Measurements from ENCODE around the gene UNC5B.

The UNC5B gene

DNA sequence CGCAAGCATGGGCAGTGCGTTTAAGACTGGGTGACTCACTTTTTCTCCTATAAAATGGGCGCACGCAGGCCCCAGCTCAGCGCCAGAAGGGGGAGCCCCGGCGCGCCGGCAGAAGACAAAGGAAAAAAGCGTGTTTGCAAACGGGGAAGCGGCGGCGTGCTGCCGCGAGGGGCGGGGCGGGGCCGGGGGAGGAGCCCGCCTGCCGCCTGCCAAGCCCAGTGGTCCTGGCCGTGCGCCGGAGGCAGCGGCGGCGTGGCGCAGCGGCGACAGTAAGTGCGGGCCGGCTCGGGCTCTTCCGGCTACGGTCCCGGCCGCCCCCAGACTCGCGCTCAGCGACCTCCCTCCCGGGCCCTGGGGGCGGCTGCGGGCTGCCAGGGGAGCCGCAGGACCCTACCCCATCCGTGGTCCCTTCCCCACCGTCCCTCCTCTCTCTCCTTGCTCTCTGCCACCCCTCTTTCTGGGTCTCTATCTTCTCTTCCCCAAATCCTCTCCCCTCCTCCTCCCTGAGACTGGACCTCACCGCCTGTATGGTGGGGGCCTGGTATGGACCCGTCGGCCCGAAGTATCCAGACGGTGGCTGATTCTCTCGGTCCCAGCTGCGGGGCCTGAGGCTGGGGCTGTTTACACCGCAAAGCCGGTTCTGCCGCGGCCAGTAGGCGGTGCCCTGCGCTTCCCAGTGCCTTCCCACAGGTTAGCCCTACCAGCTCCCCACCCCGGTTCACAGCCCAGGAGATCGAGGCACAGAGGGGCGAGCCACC lies 106.9 kb downstream of the UNC5B start, which contains the start of gene SLC29A3:
Gene SLC29A3 (plus strand): TSS at position 218 of the 758 bp plus-strand sequence. CDS start 51 bp downstream, at position 269.
- Mint-ChIP-seq H3K9me3 (no peaks in the 10 kb centered on the region), H3K4me1 (peaks cover 36% of the 10 kb centered on the region), H3K27ac (ENCODE audit: low read depth) (peak within 1 kb of the TSS; percentile 88), H3K27me3 (no peaks in the 10 kb centered on the region), H3K36me3 (ENCODE audit: insufficient read depth) (peaks cover 7% of the 10 kb centered on the region), H3K4me3 (peak within 1 kb of the TSS; percentile 95)
- peak; percentile 68 to 75 for DNase-seq (ENCODE audit: low spot score in 2 of 2)
- peak; percentile 88 for ATAC-seq (replicated peaks; ENCODE audit: extremely low read depth, poor library complexity, severe bottlenecking)

DNA sequence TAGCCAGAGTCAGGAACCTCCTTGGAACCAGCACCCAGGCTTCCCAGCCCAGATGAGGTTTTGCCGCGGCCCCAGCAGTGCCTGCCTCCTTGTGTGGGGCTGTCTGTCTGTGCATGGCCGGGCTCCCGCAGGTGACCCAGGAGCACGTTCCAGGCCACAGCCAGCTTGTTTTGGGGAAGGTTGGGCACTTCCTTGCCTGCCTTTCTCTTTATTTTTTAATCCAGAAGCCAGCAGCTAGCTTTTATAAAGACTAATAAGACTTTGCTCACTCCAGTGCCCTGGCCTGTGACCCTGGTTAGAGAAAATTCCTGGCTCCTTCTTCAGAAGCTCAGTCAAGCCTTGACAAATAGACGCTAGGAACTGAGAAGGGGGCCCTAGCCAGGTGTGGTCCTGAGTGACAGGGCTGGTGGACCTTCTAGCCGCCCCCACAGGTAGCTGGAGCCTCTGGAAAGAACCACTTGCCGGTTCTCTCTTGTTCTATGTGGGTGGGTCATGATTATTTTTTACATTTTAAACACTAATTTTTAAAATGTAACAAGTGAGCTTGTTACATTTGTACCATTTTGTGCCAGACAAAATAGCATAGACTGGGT lies 107.5 kb downstream of the UNC5B start:
- Mint-ChIP-seq H3K27me3 (no peaks in the 10 kb centered on the region), H3K4me1 (peaks cover 43% of the 10 kb centered on the region), H3K36me3 (ENCODE audit: insufficient read depth) (peaks cover 10% of the 10 kb centered on the region), H3K4me3 (peak overlapping the region; percentile 95), H3K9me3 (no peaks in the 10 kb centered on the region), H3K27ac (ENCODE audit: low read depth) (peak overlapping the region; percentile 88)
- no peak for DNase-seq (ENCODE audit: low spot score in 2 of 2)
- no peak for ATAC-seq (replicated peaks; ENCODE audit: extremely low read depth, poor library complexity, severe bottlenecking)

GRCh38 chr10:71320592-71320991 lies 108.2 kb downstream of the UNC5B start:
- Mint-ChIP-seq H3K36me3 (ENCODE audit: insufficient read depth) (peaks cover 10% of the 10 kb centered on the region), H3K4me1 (peaks cover 43% of the 10 kb centered on the region), H3K27me3 (no peaks in the 10 kb centered on the region), H3K4me3 (peak overlapping the region; percentile 95), H3K9me3 (no peaks in the 10 kb centered on the region), H3K27ac (ENCODE audit: low read depth) (no peak overlapping the region)
- no peak for DNase-seq (ENCODE audit: low spot score in 2 of 2)
- no peak for ATAC-seq (replicated peaks; ENCODE audit: extremely low read depth, poor library complexity, severe bottlenecking)

DNA sequence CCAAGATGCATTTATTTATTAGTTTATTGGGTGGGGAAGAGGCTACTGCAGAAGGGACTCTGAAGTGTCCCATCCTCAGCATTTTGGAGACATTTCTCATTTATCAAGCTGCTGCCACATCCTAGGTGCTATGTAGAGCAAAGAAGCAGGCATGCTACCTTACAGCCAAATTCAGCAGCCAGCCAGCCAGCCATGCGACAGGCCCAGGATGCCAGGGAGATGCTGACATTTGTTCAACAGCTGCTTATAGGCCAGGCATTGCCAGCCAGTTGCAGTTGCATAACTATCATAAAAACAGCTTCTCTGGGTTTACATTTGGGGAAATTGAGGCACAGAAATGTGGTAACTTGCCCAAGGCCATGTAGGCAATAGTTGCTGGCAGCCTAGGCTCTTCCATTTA lies 109.0 kb downstream of the UNC5B start:
- DNase-seq (ENCODE audit: low spot score in 2 of 2) (no peak), ATAC-seq (replicated peaks; ENCODE audit: extremely low read depth, poor library complexity, severe bottlenecking) (no peak)
- Mint-ChIP-seq H3K9me3 (no peaks in the 10 kb centered on the region), H3K27me3 (no peaks in the 10 kb centered on the region), H3K36me3 (ENCODE audit: insufficient read depth) (peaks cover 10% of the 10 kb centered on the region), H3K27ac (ENCODE audit: low read depth) (no peak overlapping the region), H3K4me1 (peaks cover 43% of the 10 kb centered on the region), H3K4me3 (no peak overlapping the region)

- no peaks in the 10 kb centered on the region for H3K9me3 Mint-ChIP-seq
- H3K4me3 Mint-ChIP-seq = no peak overlapping the region
Observed at GRCh38 chr10:71323407-71323806, 111.0 kb downstream of the UNC5B start.

DNA sequence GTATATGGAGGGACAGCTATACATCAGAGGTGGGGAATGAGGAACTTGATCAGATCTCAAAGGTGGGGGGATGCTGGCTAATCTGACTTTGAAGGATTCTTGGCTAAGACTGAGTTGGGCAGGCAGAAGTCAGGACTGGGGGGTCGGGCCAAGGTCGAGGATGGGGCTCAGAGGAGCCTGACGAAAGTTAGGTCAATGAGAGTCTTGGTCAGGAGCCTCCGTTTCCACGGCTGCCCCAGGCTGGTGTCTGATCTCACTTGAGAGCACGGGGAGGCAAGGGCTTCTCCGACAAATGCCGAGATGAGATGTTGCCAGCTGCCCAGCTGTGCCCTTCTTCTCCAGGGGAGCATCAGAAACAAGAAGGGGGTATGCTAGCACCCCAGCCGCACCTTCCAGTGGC lies 112.4 kb downstream of the UNC5B start:
- no peak for DNase-seq (ENCODE audit: low spot score in 2 of 2)
- ATAC-seq (replicated peaks; ENCODE audit: extremely low read depth, poor library complexity, severe bottlenecking) = no peak
- Mint-ChIP-seq H3K9me3 (no peaks in the 10 kb centered on the region), H3K27me3 (no peaks in the 10 kb centered on the region), H3K4me3 (no peak overlapping the region), H3K27ac (ENCODE audit: low read depth) (no peak overlapping the region), H3K36me3 (ENCODE audit: insufficient read depth) (peaks cover 9% of the 10 kb centered on the region), H3K4me1 (peaks cover 41% of the 10 kb centered on the region)

More at GRCh38 chr10:71323407-71323806, 111.0 kb downstream of the UNC5B start:
- no peak for DNase-seq (ENCODE audit: low spot score in 2 of 2)
- Mint-ChIP-seq H3K4me1 (peaks cover 50% of the 10 kb centered on the region), H3K27me3 (no peaks in the 10 kb centered on the region), H3K36me3 (ENCODE audit: insufficient read depth) (peaks cover 12% of the 10 kb centered on the region), H3K27ac (ENCODE audit: low read depth) (no peak overlapping the region)
- ATAC-seq (replicated peaks; ENCODE audit: extremely low read depth, poor library complexity, severe bottlenecking) = no peak

DNA sequence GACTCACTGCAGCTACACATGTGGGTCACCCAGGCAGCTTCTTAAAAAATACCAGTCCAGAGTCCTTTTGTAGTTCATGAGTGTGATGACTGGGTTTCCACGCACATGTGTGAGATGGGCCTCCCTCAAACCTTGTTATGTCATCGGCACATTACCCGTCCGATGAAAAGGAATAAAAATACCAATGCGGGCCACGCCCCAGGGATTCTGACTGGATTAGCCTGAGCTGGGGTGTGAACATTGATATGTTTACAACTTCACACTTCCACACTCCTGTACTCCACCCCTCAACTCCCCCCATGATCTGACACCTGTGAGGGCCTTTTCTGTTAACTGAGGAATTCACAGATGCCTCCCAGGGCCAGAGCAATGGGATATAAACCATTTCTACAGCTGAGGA lies 112.9 kb downstream of the UNC5B start:
- H3K36me3 Mint-ChIP-seq (ENCODE audit: insufficient read depth) = peaks cover 9% of the 10 kb centered on the region
- H3K9me3 Mint-ChIP-seq = no peaks in the 10 kb centered on the region
- H3K4me3 Mint-ChIP-seq = no peak overlapping the region
- H3K27me3 Mint-ChIP-seq = no peaks in the 10 kb centered on the region
- no peak overlapping the region for H3K27ac Mint-ChIP-seq (ENCODE audit: low read depth)
- ATAC-seq (replicated peaks; ENCODE audit: extremely low read depth, poor library complexity, severe bottlenecking) (no peak), DNase-seq (ENCODE audit: low spot score in 2 of 2) (no peak)
- H3K4me1 Mint-ChIP-seq = peaks cover 39% of the 10 kb centered on the region

GRCh38 chr10:71326464-71326881 lies 114.1 kb downstream of the UNC5B start:
- H3K27ac Mint-ChIP-seq (ENCODE audit: low read depth) = no peak overlapping the region
- peaks cover 39% of the 10 kb centered on the region for H3K4me1 Mint-ChIP-seq

GRCh38 chr10:71330789-71331404 lies 118.5 kb downstream of the UNC5B start:
- DNase-seq (ENCODE audit: low spot score in 2 of 2) (no peak), ATAC-seq (replicated peaks; ENCODE audit: extremely low read depth, poor library complexity, severe bottlenecking) (no peak)
- Mint-ChIP-seq H3K27ac (ENCODE audit: low read depth) (no peak overlapping the region), H3K9me3 (no peaks in the 10 kb centered on the region), H3K4me1 (peaks cover 22% of the 10 kb centered on the region), H3K27me3 (no peaks in the 10 kb centered on the region), H3K36me3 (ENCODE audit: insufficient read depth) (peaks cover 10% of the 10 kb centered on the region), H3K4me3 (no peak overlapping the region)

More at GRCh38 chr10:71326464-71326881, 114.1 kb downstream of the UNC5B start:
- DNase-seq (ENCODE audit: low spot score in 2 of 2) = no peak
- H3K9me3 Mint-ChIP-seq = no peaks in the 10 kb centered on the region
- no peak overlapping the region for H3K4me3 Mint-ChIP-seq
- peaks cover 9% of the 10 kb centered on the region for H3K36me3 Mint-ChIP-seq (ENCODE audit: insufficient read depth)
- no peaks in the 10 kb centered on the region for H3K27me3 Mint-ChIP-seq
- ATAC-seq (replicated peaks; ENCODE audit: extremely low read depth, poor library complexity, severe bottlenecking) = no peak

- Mint-ChIP-seq H3K27me3 (no peaks in the 10 kb centered on the region), H3K27ac (ENCODE audit: low read depth) (no peak overlapping the region), H3K4me3 (no peak overlapping the region), H3K9me3 (no peaks in the 10 kb centered on the region), H3K36me3 (ENCODE audit: insufficient read depth) (peaks cover 12% of the 10 kb centered on the region), H3K4me1 (peaks cover 22% of the 10 kb centered on the region)
- no peak for DNase-seq (ENCODE audit: low spot score in 2 of 2)
- ATAC-seq (replicated peaks; ENCODE audit: extremely low read depth, poor library complexity, severe bottlenecking) = no peak
Observed at GRCh38 chr10:71331736-71332135, 119.4 kb downstream of the UNC5B start.

DNA sequence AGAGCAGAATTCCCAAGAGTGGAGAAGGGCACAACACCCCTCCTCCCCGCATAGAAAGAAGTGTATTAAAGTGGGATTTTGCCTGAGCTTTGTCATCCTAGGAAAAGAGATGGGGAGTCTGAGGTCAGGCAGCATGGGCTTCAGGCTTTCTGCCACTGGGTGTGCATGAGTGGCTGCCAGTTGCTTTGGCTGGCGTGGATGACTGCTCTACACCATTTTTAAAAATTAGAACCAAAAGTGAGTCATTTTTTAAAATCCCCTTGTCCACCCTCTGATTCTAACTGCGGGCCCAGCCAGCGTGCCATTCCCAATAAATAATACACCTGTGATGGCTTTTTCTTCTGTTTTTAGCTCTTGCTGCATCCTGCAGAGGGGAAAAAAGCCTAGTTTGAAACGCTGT lies 120.1 kb downstream of the UNC5B start:
- no peak for ATAC-seq (replicated peaks; ENCODE audit: extremely low read depth, poor library complexity, severe bottlenecking)
- H3K9me3 Mint-ChIP-seq = no peaks in the 10 kb centered on the region
- DNase-seq (ENCODE audit: low spot score in 2 of 2) = no peak
- H3K27me3 Mint-ChIP-seq = no peaks in the 10 kb centered on the region
- H3K36me3 Mint-ChIP-seq (ENCODE audit: insufficient read depth) = peaks cover 12% of the 10 kb centered on the region
- H3K4me1 Mint-ChIP-seq = peaks cover 22% of the 10 kb centered on the region
- no peak overlapping the region for H3K27ac Mint-ChIP-seq (ENCODE audit: low read depth)
- H3K4me3 Mint-ChIP-seq = no peak overlapping the region

- H3K36me3 Mint-ChIP-seq (ENCODE audit: insufficient read depth) = peaks cover 12% of the 10 kb centered on the region
- no peak for ATAC-seq (replicated peaks; ENCODE audit: extremely low read depth, poor library complexity, severe bottlenecking)
- no peak overlapping the region for H3K27ac Mint-ChIP-seq (ENCODE audit: low read depth)
- DNase-seq (ENCODE audit: low spot score in 2 of 2) = no peak
- peaks cover 16% of the 10 kb centered on the region for H3K4me1 Mint-ChIP-seq
- no peaks in the 10 kb centered on the region for H3K27me3 Mint-ChIP-seq
- no peaks in the 10 kb centered on the region for H3K9me3 Mint-ChIP-seq
- no peak overlapping the region for H3K4me3 Mint-ChIP-seq
Observed at GRCh38 chr10:71333129-71333887, 120.9 kb downstream of the UNC5B start.

All from central memory CD8-positive, alpha-beta T cell (primary cell).